GM19035 (cell line): ENCODE data around the gene PAPPA2.

Source experiments
- ATAC-seq: cut with Tn5 transposase; IDR thresholded peaks from one replicate; pipeline ENCODE4 v1.9.1; 2021; ENCODE audit not compliant: unreplicated experiment

The PAPPA2 gene

GRCh38 chr1:176799327-176799726 is 336.4 kb downstream of the PAPPA2 start:
- no peak for ATAC-seq

- ATAC-seq = no peak
Observed at GRCh38 chr1:176800978-176801513, 338.1 kb downstream of the PAPPA2 start.

GRCh38 chr1:176801514-176802020 is 338.6 kb downstream of the PAPPA2 start:
- no peak for ATAC-seq

GRCh38 chr1:176802316-176802715 is 339.3 kb downstream of the PAPPA2 start:
- no peak for ATAC-seq

- no peak for ATAC-seq
Observed at GRCh38 chr1:176803042-176803441, 340.1 kb downstream of the PAPPA2 start.

GRCh38 chr1:176803596-176803995 is 340.6 kb downstream of the PAPPA2 start:
- no peak for ATAC-seq

- ATAC-seq = no peak
Observed at GRCh38 chr1:176809292-176809691, 346.3 kb downstream of the PAPPA2 start.

- ATAC-seq = no peak
Observed at GRCh38 chr1:176811511-176812288, 348.7 kb downstream of the PAPPA2 start.

- ATAC-seq = no peak
Observed at GRCh38 chr1:176815621-176816020, 352.6 kb downstream of the PAPPA2 start.

- no peak for ATAC-seq
Observed at GRCh38 chr1:176816232-176816631, 353.3 kb downstream of the PAPPA2 start.

GRCh38 chr1:176820391-176821031 is 357.5 kb downstream of the PAPPA2 start:
- no peak for ATAC-seq

GRCh38 chr1:176826265-176826664 is 363.3 kb downstream of the PAPPA2 start:
- no peak for ATAC-seq

- no peak for ATAC-seq
Observed at GRCh38 chr1:176829261-176829660, 366.3 kb downstream of the PAPPA2 start.

- ATAC-seq = no peak
Observed at GRCh38 chr1:176831150-176831549, 368.2 kb downstream of the PAPPA2 start.

- no peak for ATAC-seq
Observed at GRCh38 chr1:176837708-176838107, 374.7 kb downstream of the PAPPA2 start.

- ATAC-seq = no peak
Observed at GRCh38 chr1:176838276-176838995, 375.5 kb downstream of the PAPPA2 start.

GRCh38 chr1:176839216-176839615 is 376.2 kb downstream of the PAPPA2 start:
- no peak for ATAC-seq

GRCh38 chr1:176841238-176841637 is 378.3 kb downstream of the PAPPA2 start:
- ATAC-seq = no peak

GRCh38 chr1:176843352-176844297 is 380.6 kb downstream of the PAPPA2 start:
- no peak for ATAC-seq

- ATAC-seq = no peak
Observed at GRCh38 chr1:176847052-176847451, 384.1 kb downstream of the PAPPA2 start.
